Natural killer cell (primary cell): ENCODE results near the gene JAGN1. TPM values are rescaled to one million over a fixed set of nuclear protein-coding genes. Genes with fewer than 3 reads are reported as not detected.

ENCODE experiments used
- ATAC-seq, 3 donors: fragments of 150-1000 bp in 2 of 3; fragments of 200-7000 bp in 1 of 3; cut with Tn5 transposase; 1 replicate in 1 of 3; 2 replicates in 2 of 3; pipeline ENCODE4 v1.10.0; 2021; ENCODE audit warnings: mild to moderate bottlenecking in 2 of 3, moderate library complexity in 2 of 3
- DNase-seq, 2 donors: peaks; one replicate each; pipeline versions ENCODE4 v3.0.0 to v3.0.0-alpha.2; 2013 to 2021; ENCODE audit warnings: mixed read lengths in 1 of 2
- H3K27ac ChIP-seq: one replicate; pipeline ENCODE4 v1.5.1; 2013; ENCODE audit warnings: mild to moderate bottlenecking, low read length
- H3K27me3 ChIP-seq: one replicate; pipeline ENCODE4 v1.6.1; 2013; ENCODE audit warnings: low read length; ENCODE audit not compliant: control insufficient read depth, insufficient read depth
- H3K36me3 ChIP-seq: one replicate; pipeline ENCODE4 v1.6.1; 2013; ENCODE audit warnings: low read length; ENCODE audit not compliant: control insufficient read depth, insufficient read depth
- H3K4me1 ChIP-seq: one replicate; pipeline ENCODE4 v1.6.1; 2013; ENCODE audit warnings: low read length; ENCODE audit not compliant: control insufficient read depth, insufficient read depth
- H3K4me3 ChIP-seq: one replicate; pipeline ENCODE4 v1.5.1; 2013; ENCODE audit warnings: low read length
- H3K9me3 ChIP-seq: one replicate; pipeline ENCODE4 v1.6.1; 2013; ENCODE audit warnings: low read length; ENCODE audit not compliant: control insufficient read depth, insufficient read depth
- H3K27ac Mint-ChIP-seq, 2 donors: one replicate each; pipeline ENCODE4 v1.8.0; 2022; ENCODE audit warnings: mild to moderate bottlenecking in 2 of 2, mixed read lengths in 2 of 2, moderate library complexity in 1 of 2
- H3K27me3 Mint-ChIP-seq, 2 donors: one replicate each; pipeline ENCODE4 v1.8.0; 2022; ENCODE audit warnings: low read depth in 2 of 2, mixed read lengths in 2 of 2
- H3K36me3 Mint-ChIP-seq: one replicate; pipeline ENCODE4 v1.8.0; 2022; ENCODE audit warnings: mixed read lengths
- H3K4me1 Mint-ChIP-seq, 2 donors: one replicate each; pipeline ENCODE4 v1.8.0; 2022; ENCODE audit warnings: mixed read lengths in 2 of 2
- H3K4me3 Mint-ChIP-seq: one replicate; pipeline ENCODE4 v1.8.0; 2022; ENCODE audit warnings: mild to moderate bottlenecking, moderate library complexity, mixed read lengths
- H3K9me3 Mint-ChIP-seq, 2 donors: one replicate each; pipeline ENCODE4 v1.8.0; 2022; ENCODE audit warnings: mixed read lengths in 2 of 2
- whole genome bisulfite sequencing: methylation state at CpG from one replicate; pipeline ENCODE4 v1.1.7; 2013; ENCODE audit warnings: missing lambda C conversion rate; ENCODE audit not compliant: insufficient coverage; 5-methylcytosine and 5-hydroxymethylcytosine counted together
- intact Hi-C: fragments of 100-400 bp; cut with micrococcal nuclease; formaldehyde crosslinking; loops from one replicate; pipeline ENCODE4 v1.14.2; 2022
- total RNA-seq, 4 donors: library from RNA; stranded (reverse); fragments of 120-200 nt in 1 of 4; gene quantifications; one replicate each; pipeline versions ENCODE4 v1.2.3 to v1.2.4, GENCODE V29; 2013 to 2022
- TF ChIP-seq, protein P1 (sequence below): fragments of 200-600 bp; IDR thresholded peaks from one replicate; pipeline ENCODE4 v1.8.0; 2022; ENCODE audit warnings: antibody characterized with exemption

JAGN1 gene
- total RNA-seq, 3 donors from 2014 or later (not counting 1 experiment from before 2014, with no cell fraction given), result 15.4 to 16.6 (median 15.5) TPM

DNA sequence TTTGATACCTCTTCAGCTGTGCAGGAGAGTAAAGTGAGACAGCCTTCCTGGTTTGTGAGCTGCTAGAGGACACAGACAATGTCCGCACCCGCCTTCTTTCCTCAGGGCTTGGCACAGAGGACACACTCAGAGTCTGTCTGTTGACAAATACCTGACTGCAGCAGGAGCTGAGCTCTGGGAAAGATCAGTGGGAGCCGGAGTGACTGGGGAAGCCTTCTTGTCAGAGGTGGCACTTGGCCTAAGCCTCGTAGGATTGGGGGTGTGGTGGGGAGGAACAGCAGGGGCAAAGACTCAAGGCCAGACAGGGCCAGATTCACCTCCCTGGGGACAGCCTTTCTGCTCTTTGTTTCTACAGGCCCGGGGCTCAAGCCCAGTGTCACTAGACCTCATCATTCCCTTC, 23.2 kb downstream of the JAGN1 start:
- no peaks in the 10 kb centered on the region for H3K9me3 Mint-ChIP-seq
- ATAC-seq (no peak), DNase-seq (no peak)
- H3K4me3 Mint-ChIP-seq, result no peak overlapping the region
- peaks cover 0 to 2% of the 10 kb centered on the region in 2 donors for H3K27me3 Mint-ChIP-seq
- Histone ChIP-seq H3K4me3 (no peak overlapping the region), H3K4me1 (peaks cover 21% of the 10 kb centered on the region), H3K27ac (no peak overlapping the region), H3K36me3 (no peaks in the 10 kb centered on the region), H3K27me3 (no peaks in the 10 kb centered on the region), H3K9me3 (no peaks in the 10 kb centered on the region)
- H3K4me1 Mint-ChIP-seq, result peaks cover 8 to 33% of the 10 kb centered on the region in 2 donors
- H3K36me3 Mint-ChIP-seq, result no peaks in the 10 kb centered on the region
- TF ChIP-seq, protein P1, sequence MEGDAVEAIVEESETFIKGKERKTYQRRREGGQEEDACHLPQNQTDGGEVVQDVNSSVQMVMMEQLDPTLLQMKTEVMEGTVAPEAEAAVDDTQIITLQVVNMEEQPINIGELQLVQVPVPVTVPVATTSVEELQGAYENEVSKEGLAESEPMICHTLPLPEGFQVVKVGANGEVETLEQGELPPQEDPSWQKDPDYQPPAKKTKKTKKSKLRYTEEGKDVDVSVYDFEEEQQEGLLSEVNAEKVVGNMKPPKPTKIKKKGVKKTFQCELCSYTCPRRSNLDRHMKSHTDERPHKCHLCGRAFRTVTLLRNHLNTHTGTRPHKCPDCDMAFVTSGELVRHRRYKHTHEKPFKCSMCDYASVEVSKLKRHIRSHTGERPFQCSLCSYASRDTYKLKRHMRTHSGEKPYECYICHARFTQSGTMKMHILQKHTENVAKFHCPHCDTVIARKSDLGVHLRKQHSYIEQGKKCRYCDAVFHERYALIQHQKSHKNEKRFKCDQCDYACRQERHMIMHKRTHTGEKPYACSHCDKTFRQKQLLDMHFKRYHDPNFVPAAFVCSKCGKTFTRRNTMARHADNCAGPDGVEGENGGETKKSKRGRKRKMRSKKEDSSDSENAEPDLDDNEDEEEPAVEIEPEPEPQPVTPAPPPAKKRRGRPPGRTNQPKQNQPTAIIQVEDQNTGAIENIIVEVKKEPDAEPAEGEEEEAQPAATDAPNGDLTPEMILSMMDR, result no peak
- intact Hi-C loops, result no loop called here
- 94% methylated on average over 5 of the region's 5 CpGs for WGBS
- no peak overlapping the region for H3K27ac Mint-ChIP-seq

DNA sequence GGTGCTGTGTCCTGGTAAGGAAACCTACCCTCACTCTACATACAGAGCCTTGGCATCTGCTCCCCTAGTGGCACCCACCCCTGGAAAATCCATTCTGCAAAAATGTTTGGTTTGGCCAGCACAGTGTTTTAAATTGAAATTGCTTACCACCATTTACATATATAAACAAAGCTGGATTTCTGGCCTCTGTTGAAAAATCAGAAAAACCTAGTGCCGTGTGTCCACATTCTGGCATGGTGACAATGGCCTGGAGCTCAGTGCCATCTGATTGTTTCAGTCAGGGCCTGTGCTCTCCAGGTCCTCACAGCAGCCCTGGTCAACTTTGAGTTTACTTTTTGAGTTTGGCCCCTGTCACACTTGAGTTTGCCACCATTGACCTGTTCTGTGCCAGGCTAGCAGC, 23.6 kb downstream of the JAGN1 start:
- ATAC-seq (no peak), DNase-seq (no peak)
- 94% methylated on average over 1 of the region's 1 CpG for WGBS
- Mint-ChIP-seq H3K4me3 (no peak overlapping the region), H3K27ac (no peak overlapping the region), H3K9me3 (no peaks in the 10 kb centered on the region), H3K4me1 (peaks cover 8 to 33% of the 10 kb centered on the region in 2 donors), H3K36me3 (no peaks in the 10 kb centered on the region), H3K27me3 (peaks cover 0 to 2% of the 10 kb centered on the region in 2 donors)
- Histone ChIP-seq H3K36me3 (no peaks in the 10 kb centered on the region), H3K27ac (no peak overlapping the region), H3K4me3 (no peak overlapping the region), H3K27me3 (no peaks in the 10 kb centered on the region), H3K9me3 (no peaks in the 10 kb centered on the region), H3K4me1 (peaks cover 21% of the 10 kb centered on the region)
- intact Hi-C loops, result no loop called here
- TF ChIP-seq, protein P1, result no peak

DNA sequence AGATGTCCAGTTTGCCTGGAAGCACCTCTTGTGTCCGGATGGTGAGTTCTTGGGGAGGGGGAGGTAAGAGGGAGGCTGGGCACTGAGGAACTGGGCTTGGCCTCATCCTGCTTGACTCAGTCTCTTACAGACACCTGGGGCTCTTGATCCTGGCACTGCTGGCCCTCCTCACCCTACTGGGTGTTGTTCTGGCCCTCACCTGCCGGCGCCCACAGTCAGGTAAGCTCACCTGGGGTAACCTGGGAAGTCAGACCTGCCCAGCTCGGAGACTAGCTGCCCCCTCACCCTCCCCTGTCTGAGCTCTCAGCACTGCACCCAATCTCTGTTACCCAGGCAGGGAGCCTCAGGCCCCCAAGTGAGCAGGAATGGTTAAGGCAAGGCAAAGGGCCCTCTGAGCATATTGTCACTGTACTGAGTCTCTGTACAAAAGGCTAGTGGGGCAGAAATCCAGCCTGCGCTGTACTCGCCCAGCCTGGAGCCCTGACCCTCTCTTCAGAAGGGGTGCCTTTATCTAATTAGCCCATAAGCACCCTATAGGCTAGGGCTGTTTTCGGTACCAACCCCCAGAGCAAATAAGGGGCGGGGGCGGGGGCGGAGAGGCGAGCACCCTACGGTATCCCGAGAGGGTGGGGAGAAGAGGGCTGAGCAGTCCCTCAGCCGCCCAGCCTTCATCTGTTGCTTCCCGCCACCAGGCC, 24.3 kb downstream of the JAGN1 start:
- Histone ChIP-seq H3K36me3 (no peaks in the 10 kb centered on the region), H3K27me3 (no peaks in the 10 kb centered on the region), H3K4me3 (no peak overlapping the region), H3K9me3 (no peaks in the 10 kb centered on the region), H3K27ac (no peak overlapping the region), H3K4me1 (peaks cover 21% of the 10 kb centered on the region)
- Mint-ChIP-seq H3K27me3 (peaks cover 0 to 2% of the 10 kb centered on the region in 2 donors), H3K9me3 (no peaks in the 10 kb centered on the region), H3K4me1 (peaks cover 8 to 30% of the 10 kb centered on the region in 2 donors), H3K4me3 (peak overlapping the region; percentile 81), H3K36me3 (no peaks in the 10 kb centered on the region), H3K27ac (no peak overlapping the region)
- 34% methylated on average over 15 of the region's 15 CpGs for WGBS
- ATAC-seq (no peak), DNase-seq (no peak)
- TF ChIP-seq, protein P1, result no peak
- intact Hi-C loops, result no loop called here
